ENCODE results near the gene ADAM17.

DNA sequence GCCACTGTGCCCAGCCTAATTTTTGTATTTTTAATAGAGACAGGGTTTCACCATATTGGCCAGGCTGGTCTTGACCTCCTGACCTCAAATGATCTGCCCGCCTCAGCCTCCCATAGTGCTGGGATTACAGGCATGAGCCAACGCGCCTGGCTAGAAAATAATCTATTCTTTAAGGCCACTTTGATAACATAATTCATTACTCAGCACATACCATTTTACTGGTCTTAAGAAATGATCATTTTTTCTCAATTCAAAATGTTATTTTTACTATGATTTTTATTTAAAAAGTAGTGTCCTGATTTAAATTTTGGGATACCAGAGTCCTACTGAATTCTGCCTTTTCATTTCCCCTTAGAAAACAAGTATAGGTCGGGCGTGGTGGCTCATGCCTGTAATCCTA, 27.0 kb upstream of the ADAM17 start:
- TF ChIP-seq, protein P1, sequence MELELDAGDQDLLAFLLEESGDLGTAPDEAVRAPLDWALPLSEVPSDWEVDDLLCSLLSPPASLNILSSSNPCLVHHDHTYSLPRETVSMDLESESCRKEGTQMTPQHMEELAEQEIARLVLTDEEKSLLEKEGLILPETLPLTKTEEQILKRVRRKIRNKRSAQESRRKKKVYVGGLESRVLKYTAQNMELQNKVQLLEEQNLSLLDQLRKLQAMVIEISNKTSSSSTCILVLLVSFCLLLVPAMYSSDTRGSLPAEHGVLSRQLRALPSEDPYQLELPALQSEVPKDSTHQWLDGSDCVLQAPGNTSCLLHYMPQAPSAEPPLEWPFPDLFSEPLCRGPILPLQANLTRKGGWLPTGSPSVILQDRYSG (CRISPR knock-in tag; IDR thresholded peaks at IDR 0.05), result no peak
- no peak for TF ChIP-seq ZNF614 (CRISPR knock-in tag; IDR thresholded peaks at IDR 0.05; ENCODE audit: borderline replicate concordance)
- no peak for TF ChIP-seq ZNF292 (CRISPR knock-in tag; IDR thresholded peaks at IDR 0.05; ENCODE audit: borderline replicate concordance, low read depth)
- TF ChIP-seq, protein P2, sequence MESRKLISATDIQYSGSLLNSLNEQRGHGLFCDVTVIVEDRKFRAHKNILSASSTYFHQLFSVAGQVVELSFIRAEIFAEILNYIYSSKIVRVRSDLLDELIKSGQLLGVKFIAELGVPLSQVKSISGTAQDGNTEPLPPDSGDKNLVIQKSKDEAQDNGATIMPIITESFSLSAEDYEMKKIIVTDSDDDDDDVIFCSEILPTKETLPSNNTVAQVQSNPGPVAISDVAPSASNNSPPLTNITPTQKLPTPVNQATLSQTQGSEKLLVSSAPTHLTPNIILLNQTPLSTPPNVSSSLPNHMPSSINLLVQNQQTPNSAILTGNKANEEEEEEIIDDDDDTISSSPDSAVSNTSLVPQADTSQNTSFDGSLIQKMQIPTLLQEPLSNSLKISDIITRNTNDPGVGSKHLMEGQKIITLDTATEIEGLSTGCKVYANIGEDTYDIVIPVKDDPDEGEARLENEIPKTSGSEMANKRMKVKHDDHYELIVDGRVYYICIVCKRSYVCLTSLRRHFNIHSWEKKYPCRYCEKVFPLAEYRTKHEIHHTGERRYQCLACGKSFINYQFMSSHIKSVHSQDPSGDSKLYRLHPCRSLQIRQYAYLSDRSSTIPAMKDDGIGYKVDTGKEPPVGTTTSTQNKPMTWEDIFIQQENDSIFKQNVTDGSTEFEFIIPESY (CRISPR knock-in tag; IDR thresholded peaks at IDR 0.05), result no peak
- TF ChIP-seq ARNT2 (CRISPR knock-in tag; IDR thresholded peaks at IDR 0.05; ENCODE audit: low read depth), result no peak
- TF ChIP-seq, protein P3, sequence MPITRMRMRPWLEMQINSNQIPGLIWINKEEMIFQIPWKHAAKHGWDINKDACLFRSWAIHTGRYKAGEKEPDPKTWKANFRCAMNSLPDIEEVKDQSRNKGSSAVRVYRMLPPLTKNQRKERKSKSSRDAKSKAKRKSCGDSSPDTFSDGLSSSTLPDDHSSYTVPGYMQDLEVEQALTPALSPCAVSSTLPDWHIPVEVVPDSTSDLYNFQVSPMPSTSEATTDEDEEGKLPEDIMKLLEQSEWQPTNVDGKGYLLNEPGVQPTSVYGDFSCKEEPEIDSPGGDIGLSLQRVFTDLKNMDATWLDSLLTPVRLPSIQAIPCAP (CRISPR knock-in tag; IDR thresholded peaks at IDR 0.05; ENCODE audit: low read depth), result no peak
